Astrocyte (in vitro differentiated cells and primary cell): ENCODE data around the gene YBX1. TPM values are rescaled to one million over a fixed set of nuclear protein-coding genes. Genes with fewer than 3 reads are reported as not detected.

Source experiments
- DNase-seq: peaks from one replicate; pipeline ENCODE4 v3.0.0-alpha.2; 2010; ENCODE audit warnings: low read depth
- FAIRE-seq: peaks from 2 replicates; lab custom pipeline; 2011; peaks lifted over from hg19 to GRCh38; lab: Jason Lieb, UNC
- H2AFZ ChIP-seq: 2 replicates; pipeline ENCODE4 v1.6.0; 2012; ENCODE audit warnings: low read depth, low read length, inconsistent platforms
- H3K27ac ChIP-seq: 2 replicates; pipeline ENCODE4 v1.5.1; 2011; ENCODE audit warnings: low read depth, low read length, inconsistent platforms
- H3K27me3 ChIP-seq: 2 replicates; pipeline ENCODE4 v1.6.0; 2011; ENCODE audit warnings: low read length, inconsistent platforms; ENCODE audit not compliant: insufficient read depth
- H3K36me3 ChIP-seq: 2 replicates; pipeline ENCODE4 v1.5.1; 2011; ENCODE audit warnings: low read length, inconsistent platforms; ENCODE audit not compliant: insufficient read depth
- H3K4me1 ChIP-seq: 2 replicates; pipeline ENCODE4 v1.5.1; 2011; ENCODE audit warnings: low read length, inconsistent platforms; ENCODE audit not compliant: insufficient read depth
- H3K4me2 ChIP-seq: 2 replicates; pipeline ENCODE4 v1.6.0; 2012; ENCODE audit warnings: low read length, inconsistent platforms
- H3K4me3 ChIP-seq: 2 replicates; pipeline ENCODE4 v1.5.1; 2011; ENCODE audit warnings: low read depth, mild to moderate bottlenecking, low read length, inconsistent platforms; ENCODE audit not compliant: insufficient read depth
- H3K79me2 ChIP-seq: 2 replicates; pipeline ENCODE4 v1.6.0; 2012; ENCODE audit warnings: mild to moderate bottlenecking, low read length, inconsistent platforms; ENCODE audit not compliant: insufficient read depth
- H3K9ac ChIP-seq: 2 replicates; pipeline ENCODE4 v1.6.0; 2012; ENCODE audit warnings: mild to moderate bottlenecking, low read length, inconsistent platforms
- H3K9me3 ChIP-seq: 2 replicates; pipeline ENCODE4 v1.5.1; 2012; ENCODE audit warnings: low read depth, mild to moderate bottlenecking, low read length, inconsistent platforms; ENCODE audit not compliant: insufficient read depth
- H4K20me1 ChIP-seq: 2 replicates; pipeline ENCODE4 v1.6.0; 2012; ENCODE audit warnings: low read length, inconsistent platforms; ENCODE audit not compliant: insufficient read depth
- H3K27ac Mint-ChIP-seq: one replicate; pipeline ENCODE4 v1.8.0; 2021; ENCODE audit warnings: mild to moderate bottlenecking, mixed read lengths; ENCODE audit not compliant: unreplicated experiment
- H3K27me3 Mint-ChIP-seq: one replicate; pipeline ENCODE4 v1.8.0; 2021; ENCODE audit warnings: low read depth, mixed read lengths; ENCODE audit not compliant: unreplicated experiment
- H3K36me3 Mint-ChIP-seq: one replicate; pipeline ENCODE4 v1.8.0; 2021; ENCODE audit warnings: low read depth, mixed read lengths; ENCODE audit not compliant: unreplicated experiment
- H3K4me1 Mint-ChIP-seq: one replicate; pipeline ENCODE4 v1.8.0; 2021; ENCODE audit warnings: low read depth, mixed read lengths; ENCODE audit not compliant: unreplicated experiment
- H3K4me3 Mint-ChIP-seq: one replicate; pipeline ENCODE4 v1.8.0; 2021; ENCODE audit warnings: mild to moderate bottlenecking, moderate library complexity, mixed read lengths; ENCODE audit not compliant: unreplicated experiment
- H3K9me3 Mint-ChIP-seq: one replicate; pipeline ENCODE4 v1.8.0; 2021; ENCODE audit warnings: mild to moderate bottlenecking, mixed read lengths; ENCODE audit not compliant: unreplicated experiment
- CTCF ChIP-seq: IDR thresholded peaks from 2 replicates; pipeline ENCODE4 v1.5.1; 2011; ENCODE audit warnings: low read depth, mild to moderate bottlenecking, inconsistent platforms, low read length, moderate library complexity; ENCODE audit not compliant: insufficient read depth
- EZH2 ChIP-seq: IDR thresholded peaks from 2 replicates; pipeline ENCODE4 v1.6.1; 2012; ENCODE audit warnings: mild to moderate bottlenecking, low read length, inconsistent platforms; ENCODE audit not compliant: insufficient read depth
- total RNA-seq: library from RNA; stranded (reverse); gene quantifications from 2 replicates; pipeline ENCODE4 v1.2.1, GENCODE V29; 2021

Gene YBX1
- total RNA-seq, 1 donor from 2014 or later = 872 TPM

GRCh38 chr1:42692461-42692860 lies 10.2 kb downstream of the YBX1 start:
- Mint-ChIP-seq H3K4me3 (no peak overlapping the region), H3K4me1 (peaks cover 30% of the 10 kb centered on the region), H3K36me3 (peaks cover 6% of the 10 kb centered on the region), H3K27me3 (no peaks in the 10 kb centered on the region), H3K27ac (no peak overlapping the region), H3K9me3 (no peaks in the 10 kb centered on the region)
- Histone ChIP-seq H3K4me3 (no peak overlapping the region), H3K4me2 (no peak overlapping the region), H2AFZ (no peak overlapping the region), H4K20me1 (peaks cover 99% of the 10 kb centered on the region), H3K27ac (no peak overlapping the region), H3K27me3 (no peaks in the 10 kb centered on the region), H3K9ac (no peak overlapping the region), H3K4me1 (peaks cover 2% of the 10 kb centered on the region), H3K79me2 (peaks cover 99% of the 10 kb centered on the region), H3K36me3 (peaks cover 36% of the 10 kb centered on the region), H3K9me3 (no peaks in the 10 kb centered on the region)
- TF ChIP-seq EZH2 = no peak
- TF ChIP-seq CTCF = no peak
- DNase-seq = no peak
- no peak for FAIRE-seq

- H3K36me3 ChIP-seq = peaks cover 36% of the 10 kb centered on the region
- Mint-ChIP-seq H3K27me3 (no peaks in the 10 kb centered on the region), H3K36me3 (peaks cover 3% of the 10 kb centered on the region)
Observed at GRCh38 chr1:42692911-42693310, 10.7 kb downstream of the YBX1 start.

More at GRCh38 chr1:42692911-42693310, 10.7 kb downstream of the YBX1 start:
- Histone ChIP-seq H3K4me2 (no peak overlapping the region), H3K9ac (no peak overlapping the region), H3K79me2 (peaks cover 98% of the 10 kb centered on the region), H3K27ac (no peak overlapping the region), H3K4me1 (peaks cover 2% of the 10 kb centered on the region), H2AFZ (no peak overlapping the region), H3K9me3 (no peaks in the 10 kb centered on the region), H3K27me3 (no peaks in the 10 kb centered on the region), H3K4me3 (no peak overlapping the region), H4K20me1 (peaks cover 98% of the 10 kb centered on the region)
- Mint-ChIP-seq H3K27ac (no peak overlapping the region), H3K4me1 (peaks cover 27% of the 10 kb centered on the region), H3K9me3 (no peaks in the 10 kb centered on the region), H3K4me3 (no peak overlapping the region)
- FAIRE-seq (no peak), DNase-seq (no peak)
- no peak for TF ChIP-seq CTCF
- TF ChIP-seq EZH2 = no peak
